ENCODE data around the gene CACNA2D3.

The CACNA2D3 gene

DNA sequence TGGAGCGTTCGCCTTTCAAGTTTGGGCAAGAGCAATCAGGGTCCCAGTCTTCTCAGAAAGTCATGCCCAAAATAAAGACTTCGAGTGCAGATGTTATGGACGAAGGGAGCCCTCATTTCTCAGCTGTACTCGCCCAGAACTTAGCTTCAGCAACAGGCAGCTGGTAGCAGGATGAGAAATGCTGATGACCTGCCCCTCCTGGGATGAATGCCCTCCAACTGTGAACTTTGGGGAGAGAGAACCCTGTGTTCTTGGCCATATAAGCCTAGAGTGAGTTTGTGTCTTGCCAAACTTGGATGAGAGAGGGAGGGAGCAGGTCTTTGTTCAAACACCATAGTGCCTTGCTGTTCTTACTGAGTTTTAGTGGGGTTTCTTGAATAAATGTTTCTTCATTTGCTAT, 405.2 kb downstream of the CACNA2D3 start:
- TF ChIP-seq, protein P1, sequence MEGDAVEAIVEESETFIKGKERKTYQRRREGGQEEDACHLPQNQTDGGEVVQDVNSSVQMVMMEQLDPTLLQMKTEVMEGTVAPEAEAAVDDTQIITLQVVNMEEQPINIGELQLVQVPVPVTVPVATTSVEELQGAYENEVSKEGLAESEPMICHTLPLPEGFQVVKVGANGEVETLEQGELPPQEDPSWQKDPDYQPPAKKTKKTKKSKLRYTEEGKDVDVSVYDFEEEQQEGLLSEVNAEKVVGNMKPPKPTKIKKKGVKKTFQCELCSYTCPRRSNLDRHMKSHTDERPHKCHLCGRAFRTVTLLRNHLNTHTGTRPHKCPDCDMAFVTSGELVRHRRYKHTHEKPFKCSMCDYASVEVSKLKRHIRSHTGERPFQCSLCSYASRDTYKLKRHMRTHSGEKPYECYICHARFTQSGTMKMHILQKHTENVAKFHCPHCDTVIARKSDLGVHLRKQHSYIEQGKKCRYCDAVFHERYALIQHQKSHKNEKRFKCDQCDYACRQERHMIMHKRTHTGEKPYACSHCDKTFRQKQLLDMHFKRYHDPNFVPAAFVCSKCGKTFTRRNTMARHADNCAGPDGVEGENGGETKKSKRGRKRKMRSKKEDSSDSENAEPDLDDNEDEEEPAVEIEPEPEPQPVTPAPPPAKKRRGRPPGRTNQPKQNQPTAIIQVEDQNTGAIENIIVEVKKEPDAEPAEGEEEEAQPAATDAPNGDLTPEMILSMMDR (IDR thresholded peaks at IDR 0.05) = no peak
- no peak for TF ChIP-seq ZFX (IDR thresholded peaks at IDR 0.05; ENCODE audit: borderline replicate concordance)

DNA sequence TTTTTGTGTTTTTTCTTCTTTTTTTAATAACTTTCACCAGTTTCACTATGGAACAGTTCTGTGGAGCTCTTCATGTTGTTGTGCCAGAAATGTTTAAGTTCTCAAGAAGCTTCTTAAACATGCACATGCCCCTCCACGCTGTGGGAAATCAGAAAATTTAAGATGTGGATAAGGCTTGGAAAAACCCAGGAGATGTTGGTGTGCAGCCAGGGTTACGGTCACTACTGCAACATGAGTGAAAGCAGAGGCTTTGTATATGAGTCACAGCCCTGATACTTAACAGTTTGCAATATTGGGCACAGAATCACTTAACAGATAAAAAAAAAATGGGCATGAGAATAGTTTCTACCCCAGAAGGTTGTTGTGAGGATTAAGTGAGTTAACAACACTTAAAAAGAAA, 405.6 kb downstream of the CACNA2D3 start:
- TF ChIP-seq, protein P1 (IDR thresholded peaks at IDR 0.05) = no peak
- TF ChIP-seq ZFX (IDR thresholded peaks at IDR 0.05; ENCODE audit: borderline replicate concordance) = no peak
- no peak overlapping the region for H3K27ac ChIP-seq

More for the DNA sequence above, 405.2 kb downstream of the CACNA2D3 start:
- H3K27ac ChIP-seq = no peak overlapping the region

DNA sequence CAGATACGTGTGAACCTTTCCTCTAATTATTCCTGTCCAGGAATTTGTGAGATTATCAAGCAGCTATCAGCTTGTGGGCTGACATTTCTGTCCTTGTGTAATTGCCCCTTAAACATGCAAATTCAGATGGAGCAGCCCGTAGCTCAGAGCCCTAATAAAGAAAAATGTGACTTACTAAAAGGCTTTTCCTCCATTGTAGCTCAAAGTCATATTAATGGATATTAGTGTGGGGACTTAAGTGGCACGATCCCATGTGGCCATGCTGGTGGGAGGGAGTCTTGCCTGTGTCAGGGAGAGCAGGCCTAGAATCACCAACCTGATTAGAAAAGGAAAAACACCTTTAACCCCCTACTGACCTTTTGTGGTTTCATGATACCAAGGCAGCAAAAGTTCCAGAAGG, 406.3 kb downstream of the CACNA2D3 start:
- H3K27ac ChIP-seq = no peak overlapping the region
- TF ChIP-seq ZFX (IDR thresholded peaks at IDR 0.05; ENCODE audit: borderline replicate concordance) = no peak
- TF ChIP-seq, protein P1 (IDR thresholded peaks at IDR 0.05) = no peak

DNA sequence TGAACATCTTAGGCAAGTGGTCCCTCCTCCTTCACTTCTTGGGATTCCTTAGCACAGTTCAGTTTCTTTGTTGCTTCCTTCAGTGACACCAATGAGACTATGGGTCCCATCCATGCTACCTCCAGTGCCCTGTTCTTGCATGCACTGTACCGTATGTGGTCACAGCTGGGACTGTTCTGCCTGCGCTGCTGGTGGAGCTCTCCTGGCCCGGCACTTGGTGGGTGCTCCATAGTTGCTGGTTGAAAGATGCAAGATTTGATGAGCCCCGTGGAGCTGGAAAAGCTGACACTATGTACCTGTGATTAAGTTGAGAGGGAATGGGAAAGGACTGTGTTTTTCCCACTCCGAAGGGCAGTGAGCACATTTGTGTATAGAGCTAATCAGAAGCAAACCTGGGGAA, 407.7 kb downstream of the CACNA2D3 start:
- TF ChIP-seq ZFX (IDR thresholded peaks at IDR 0.05; ENCODE audit: borderline replicate concordance) = no peak
- TF ChIP-seq, protein P1 (IDR thresholded peaks at IDR 0.05) = no peak
- H3K27ac ChIP-seq = no peak overlapping the region

DNA sequence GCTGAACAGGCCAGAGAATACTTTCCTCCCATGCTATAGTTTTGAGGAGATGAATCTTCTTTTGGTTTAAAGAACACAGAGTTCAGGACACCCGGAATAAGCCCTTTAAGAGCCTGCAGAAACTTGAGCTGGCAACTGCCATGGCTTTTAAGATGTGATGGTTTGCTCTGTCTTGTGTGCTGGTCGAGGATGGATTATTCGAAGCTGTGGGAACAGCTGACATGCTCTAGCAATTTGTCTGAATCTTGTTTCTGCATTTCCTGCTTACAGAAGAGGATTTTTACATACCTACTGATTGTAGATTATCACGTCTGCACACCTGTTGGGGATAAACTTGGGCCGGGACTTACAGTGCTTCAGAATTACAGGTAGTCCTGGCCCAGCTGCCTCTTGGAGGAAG, 408.6 kb downstream of the CACNA2D3 start:
- no peak overlapping the region for H3K27ac ChIP-seq
- no peak for TF ChIP-seq ZFX (IDR thresholded peaks at IDR 0.05; ENCODE audit: borderline replicate concordance)
- TF ChIP-seq, protein P1 (IDR thresholded peaks at IDR 0.05) = no peak

DNA sequence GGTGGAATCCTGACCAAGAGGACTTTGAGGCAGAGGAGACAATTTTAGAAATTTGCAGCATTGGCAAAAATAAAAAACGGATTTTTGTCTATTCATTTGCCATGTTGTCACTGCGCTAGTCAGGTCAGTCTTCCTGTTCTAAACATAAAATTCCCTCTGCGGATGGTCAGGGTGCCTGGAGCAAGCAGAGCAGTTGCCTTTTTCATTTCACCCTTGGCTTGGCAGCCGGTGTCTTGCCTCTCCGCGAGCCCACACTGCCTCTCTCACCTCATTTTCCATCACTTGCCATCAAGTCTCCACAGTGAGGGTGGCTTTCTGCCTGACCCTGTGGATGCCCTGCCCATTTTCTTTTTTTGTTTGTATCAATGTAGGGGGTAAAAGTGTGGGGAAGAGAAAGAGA, 409.4 kb downstream of the CACNA2D3 start:
- H3K27ac ChIP-seq = no peak overlapping the region
- TF ChIP-seq, protein P1 (IDR thresholded peaks at IDR 0.05) = no peak

DNA sequence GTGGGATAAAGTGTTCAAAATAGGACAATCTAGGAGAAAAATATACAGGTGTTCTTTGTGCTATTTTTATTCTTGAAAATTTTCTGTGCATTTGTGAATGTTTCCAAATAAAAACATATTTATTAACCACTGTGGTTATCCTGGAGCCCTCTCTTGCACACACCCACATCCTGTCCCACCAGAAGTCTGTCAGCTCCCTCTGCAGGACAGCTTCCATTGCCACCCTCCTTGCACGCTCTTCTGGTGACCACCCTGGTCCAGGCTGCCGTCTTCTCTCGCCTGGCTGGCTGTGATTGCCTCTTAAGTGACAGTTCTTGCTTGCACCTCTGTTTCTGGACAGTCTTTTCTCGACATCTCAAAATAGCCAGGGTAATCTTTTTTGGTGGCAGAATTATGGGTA, 411.5 kb downstream of the CACNA2D3 start:
- TF ChIP-seq ZFX (IDR thresholded peaks at IDR 0.05; ENCODE audit: borderline replicate concordance) = no peak
- TF ChIP-seq, protein P1 (IDR thresholded peaks at IDR 0.05) = no peak

More for the DNA sequence above, 411.5 kb downstream of the CACNA2D3 start:
- no peak overlapping the region for H3K27ac ChIP-seq
